Neural cell (in vitro differentiated cells): Measurements from ENCODE around the gene TRAPPC3.

Experiments
- CTCF ChIP-seq: fragments of 450-650 bp; IDR thresholded peaks from 2 replicates; pipeline ENCODE4 v1.5.1; 2014; ENCODE audit warnings: antibody characterized with exemption, mild to moderate bottlenecking, moderate library complexity; ENCODE audit not compliant: poor library complexity, severe bottlenecking
- EP300 ChIP-seq: fragments of 450-650 bp; conservative IDR thresholded peaks from 2 replicates; pipeline ENCODE4 v1.6.1; 2014; ENCODE audit warnings: antibody characterized with exemption, mild to moderate bottlenecking, moderate library complexity; ENCODE audit not compliant: poor library complexity, severe bottlenecking
- EZH2 ChIP-seq: fragments of 200-600, 300-800 bp; shearing (Covaris generic), sonication (generic); IDR thresholded peaks from 2 replicates; pipeline ENCODE4 v1.6.1; 2014; ENCODE audit warnings: antibody characterized with exemption, low read length, borderline replicate concordance, mild to moderate bottlenecking; ENCODE audit not compliant: insufficient read depth, poor library complexity, severe bottlenecking
- POLR2AphosphoS5 ChIP-seq: IDR thresholded peaks from 2 replicates; pipeline ENCODE4 v1.6.1; 2012
- RAD21 ChIP-seq: fragments of 450-650 bp; conservative IDR thresholded peaks from 2 replicates; pipeline ENCODE4 v1.6.1; 2014; ENCODE audit warnings: antibody characterized with exemption, mild to moderate bottlenecking, moderate library complexity
- REST ChIP-seq: IDR thresholded peaks from 2 replicates; pipeline ENCODE4 v1.6.1; 2012; ENCODE audit warnings: borderline replicate concordance
- SMC3 ChIP-seq: fragments of 450-650 bp; conservative IDR thresholded peaks from 2 replicates; pipeline ENCODE4 v1.6.1; 2014; ENCODE audit warnings: antibody characterized with exemption, mild to moderate bottlenecking, moderate library complexity; ENCODE audit not compliant: poor library complexity
- TAF1 ChIP-seq: IDR thresholded peaks from 2 replicates; pipeline ENCODE4 v1.6.1; 2012; ENCODE audit warnings: low read depth

DNA sequence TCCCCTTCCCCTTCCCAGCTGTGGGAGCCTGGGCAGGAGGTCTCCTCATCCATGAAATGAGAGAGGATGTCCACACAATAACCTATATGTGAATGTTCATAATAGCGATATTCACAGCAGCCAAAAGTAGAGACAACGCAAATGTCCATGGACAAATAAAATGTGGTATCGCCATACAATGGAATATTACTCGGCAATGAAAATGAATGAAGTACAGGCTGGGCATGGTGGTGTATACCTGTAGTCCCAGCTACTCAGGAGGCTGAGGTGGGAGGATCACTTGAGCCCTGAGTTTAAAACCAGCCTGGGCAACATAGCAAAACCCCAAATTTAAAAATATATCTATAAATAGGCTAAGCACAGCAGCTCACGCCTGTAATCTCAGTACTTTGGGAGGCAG is 47.7 kb downstream of the TRAPPC3 start:
- TF ChIP-seq CTCF, result no peak
- TF ChIP-seq EP300, result no peak
- no peak for TF ChIP-seq REST
- no peak for TF ChIP-seq RAD21
- no peak for TF ChIP-seq TAF1
- no peak for TF ChIP-seq POLR2AphosphoS5
- TF ChIP-seq SMC3, result no peak
- no peak for TF ChIP-seq EZH2
